Neutrophil (primary cell): ENCODE measurements around the gene CORO7.

Experiments
- H3K27ac ChIP-seq: fragments of 200-600 bp; sonication (generic); 2 replicates; pipeline ENCODE4 v1.5.1; 2016; ENCODE audit warnings: mild to moderate bottlenecking, moderate library complexity
- H3K27me3 ChIP-seq: fragments of 200-600 bp; sonication (generic); 2 replicates; pipeline ENCODE4 v1.6.0; 2016; ENCODE audit warnings: mild to moderate bottlenecking
- H3K36me3 ChIP-seq: fragments of 200-600 bp; sonication (generic); 2 replicates; pipeline ENCODE4 v1.5.1; 2017
- H3K4me1 ChIP-seq, 2 experiments: fragments of 200-600 bp in 1 of 2; sonication (generic) in 1 of 2; 1 replicate in 1 of 2; 2 replicates in 1 of 2; pipeline versions ENCODE4 v1.5.1 to v1.6.1; 2013 to 2016; ENCODE audit warnings: low read depth in 1 of 2, low read length in 1 of 2, mild to moderate bottlenecking in 1 of 2, moderate library complexity in 1 of 2; ENCODE audit not compliant: control insufficient read depth in 1 of 2, insufficient read depth in 1 of 2
- H3K4me3 ChIP-seq, 2 experiments: fragments of 200-600 bp in 1 of 2; sonication (generic) in 1 of 2; 1 replicate in 1 of 2; 2 replicates in 1 of 2; pipeline ENCODE4 v1.5.1; 2013 to 2016; ENCODE audit warnings: low read depth in 1 of 2, low read length in 1 of 2, mild to moderate bottlenecking in 1 of 2, moderate library complexity in 1 of 2
- H3K9me3 ChIP-seq: fragments of 200-600 bp; sonication (generic); 2 replicates; pipeline ENCODE4 v1.5.1; 2016
- TF ChIP-seq, protein P1 (sequence below): fragments of 200-600 bp; sonication (generic); IDR thresholded peaks from 2 replicates; pipeline ENCODE4 v1.5.1; 2016; ENCODE audit warnings: antibody characterized with exemption

The CORO7 gene

DNA sequence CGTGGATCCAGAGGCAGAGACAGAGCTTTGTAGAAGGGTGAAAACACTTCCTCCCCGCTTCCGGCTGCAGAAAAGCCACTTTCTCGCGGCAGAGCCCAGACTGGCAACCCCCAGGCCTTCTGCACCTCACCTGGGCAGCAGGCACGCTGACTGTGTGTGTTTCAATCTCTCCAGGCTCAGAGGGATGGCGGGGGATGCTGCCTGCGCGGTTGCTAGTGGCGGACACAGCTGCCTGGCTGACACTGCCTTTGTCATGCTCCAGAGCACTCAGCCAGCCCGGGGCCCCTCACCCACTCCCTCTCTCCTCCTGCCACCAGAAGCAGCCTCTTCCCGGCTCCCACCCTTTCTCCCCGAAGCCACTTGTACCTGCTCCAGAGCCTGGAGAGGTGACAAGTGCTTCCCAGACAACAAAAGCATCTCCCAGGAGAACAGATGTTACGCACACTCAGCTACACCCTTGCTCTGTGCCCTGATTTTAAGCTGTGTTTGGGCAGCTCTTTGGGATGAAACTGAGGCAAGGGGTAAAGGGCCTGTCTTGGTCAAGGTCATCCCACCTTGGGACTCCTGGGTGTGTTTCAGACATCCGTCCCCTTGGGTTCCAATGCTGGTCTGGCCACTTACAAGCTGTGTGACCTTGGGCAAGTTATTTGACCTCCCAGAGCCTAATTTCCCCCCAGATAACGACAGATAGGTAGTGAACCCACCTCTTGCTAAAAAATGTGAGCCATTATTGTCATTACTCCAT lies 109.8 kb downstream of the CORO7 start:
- H3K27ac ChIP-seq, result peak overlapping the region; percentile 81
- TF ChIP-seq, protein P1, sequence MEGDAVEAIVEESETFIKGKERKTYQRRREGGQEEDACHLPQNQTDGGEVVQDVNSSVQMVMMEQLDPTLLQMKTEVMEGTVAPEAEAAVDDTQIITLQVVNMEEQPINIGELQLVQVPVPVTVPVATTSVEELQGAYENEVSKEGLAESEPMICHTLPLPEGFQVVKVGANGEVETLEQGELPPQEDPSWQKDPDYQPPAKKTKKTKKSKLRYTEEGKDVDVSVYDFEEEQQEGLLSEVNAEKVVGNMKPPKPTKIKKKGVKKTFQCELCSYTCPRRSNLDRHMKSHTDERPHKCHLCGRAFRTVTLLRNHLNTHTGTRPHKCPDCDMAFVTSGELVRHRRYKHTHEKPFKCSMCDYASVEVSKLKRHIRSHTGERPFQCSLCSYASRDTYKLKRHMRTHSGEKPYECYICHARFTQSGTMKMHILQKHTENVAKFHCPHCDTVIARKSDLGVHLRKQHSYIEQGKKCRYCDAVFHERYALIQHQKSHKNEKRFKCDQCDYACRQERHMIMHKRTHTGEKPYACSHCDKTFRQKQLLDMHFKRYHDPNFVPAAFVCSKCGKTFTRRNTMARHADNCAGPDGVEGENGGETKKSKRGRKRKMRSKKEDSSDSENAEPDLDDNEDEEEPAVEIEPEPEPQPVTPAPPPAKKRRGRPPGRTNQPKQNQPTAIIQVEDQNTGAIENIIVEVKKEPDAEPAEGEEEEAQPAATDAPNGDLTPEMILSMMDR, result no peak
- no peaks in the 10 kb centered on the region for H3K9me3 ChIP-seq
- H3K27me3 ChIP-seq, result peaks cover 3% of the 10 kb centered on the region
- peaks cover 3% of the 10 kb centered on the region for H3K36me3 ChIP-seq
- peaks cover 12 to 16% of the 10 kb centered on the region in 2 experiments for H3K4me1 ChIP-seq
- H3K4me3 ChIP-seq, result peak overlapping the region; percentile 78 to 95
